HepG2 (cell line): ENCODE results near the gene ECE2. TPM values are rescaled to one million over a fixed set of nuclear protein-coding genes. Genes with fewer than 3 reads are reported as not detected.

ENCODE experiments used
- CCDC6 ChIP-seq: sonication (generic); formaldehyde crosslinking; IDR thresholded peaks from 2 replicates; pipeline ENCODE4 v1.8.1; 2022; ENCODE audit warnings: mild to moderate bottlenecking, missing genetic modification reagents, moderate library complexity
- ELF3 ChIP-seq: IDR thresholded peaks from 2 replicates; pipeline ENCODE4 v1.6.1; 2016; ENCODE audit warnings: missing genetic modification reagents, missing compliant biosample characterization
- HMG20B ChIP-seq: conservative IDR thresholded peaks from 2 replicates; pipeline ENCODE4 v1.6.1; 2016; ENCODE audit warnings: missing genetic modification reagents, missing compliant biosample characterization
- IRX3 ChIP-seq: sonication (generic); formaldehyde crosslinking; IDR thresholded peaks from 2 replicates; pipeline ENCODE4 v1.8.1; 2023; ENCODE audit warnings: mild to moderate bottlenecking, low read depth, missing genetic modification reagents, borderline replicate concordance
- JUNB ChIP-seq: sonication (generic); formaldehyde crosslinking; IDR thresholded peaks from 2 replicates; pipeline ENCODE4 v1.8.0; 2022; ENCODE audit warnings: missing genetic modification reagents, mild to moderate bottlenecking, borderline replicate concordance
- MIXL1 ChIP-seq: IDR thresholded peaks from 2 replicates; pipeline ENCODE4 v1.6.1; 2016
- MTF2 ChIP-seq: sonication (generic); formaldehyde crosslinking; IDR thresholded peaks from 2 replicates; pipeline ENCODE4 v1.5.0; 2020; ENCODE audit warnings: missing genetic modification reagents, borderline replicate concordance
- NCOA2 ChIP-seq: sonication (generic); formaldehyde crosslinking; IDR thresholded peaks from 2 replicates; pipeline ENCODE4 v1.8.0; 2022; ENCODE audit warnings: inconsistent platforms
- PLSCR1 ChIP-seq: sonication (generic); formaldehyde crosslinking; IDR thresholded peaks from 2 replicates; pipeline ENCODE4 v1.5.0; 2020; ENCODE audit warnings: missing genetic modification reagents, mild to moderate bottlenecking, borderline replicate concordance
- SNAPC4 ChIP-seq: sonication (generic); formaldehyde crosslinking; IDR thresholded peaks from 2 replicates; pipeline ENCODE4 v1.4.0; 2020; ENCODE audit warnings: mild to moderate bottlenecking, missing genetic modification reagents
- ZBTB3 ChIP-seq: sonication (generic); formaldehyde crosslinking; IDR thresholded peaks from 2 replicates; pipeline ENCODE4 v1.4.0; 2020; ENCODE audit warnings: low read depth, mild to moderate bottlenecking, moderate library complexity, missing genetic modification reagents, borderline replicate concordance
- ZGPAT ChIP-seq: IDR thresholded peaks from 2 replicates; pipeline ENCODE4 v1.6.1; 2016; ENCODE audit warnings: mild to moderate bottlenecking
- ZKSCAN1 ChIP-seq: fragments of 150-350 bp; IDR thresholded peaks from 2 replicates; pipeline ENCODE4 v1.6.1; 2014; ENCODE audit warnings: low read length
- ZNF605 ChIP-seq: sonication (generic); formaldehyde crosslinking; IDR thresholded peaks from 2 replicates; pipeline ENCODE4 v1.8.0; 2022; ENCODE audit warnings: mild to moderate bottlenecking, missing genetic modification reagents
- ZNF646 ChIP-seq: sonication (generic); formaldehyde crosslinking; IDR thresholded peaks from 2 replicates; pipeline ENCODE4 v1.9.0; 2021; ENCODE audit warnings: mild to moderate bottlenecking, missing genetic modification reagents
- polyA plus RNA-seq, 8 experiments: library from polyadenylated mRNA; depleted of rRNA in 3 of 8; stranded (reverse) in 7 of 8; unstranded in 1 of 8; fragments of >200 nt; fragmentation: Illumina TruSeq in 4 of 8; extraction: Trizol in 4 of 8; gene quantifications; 2 replicates each; pipeline versions ENCODE4 v1.2.1 to v1.2.3, GENCODE V29; 2011 to 2016; ENCODE audit warnings: low read depth in 4 of 8, missing spikeins in 1 of 8, mixed read lengths in 1 of 8; ENCODE audit not compliant: insufficient read depth in 1 of 8
- total RNA-seq, 5 experiments: library from RNA; depleted of rRNA; stranded (reverse); fragments of >200 nt; fragmentation: Illumina TruSeq; extraction: Trizol; gene quantifications; 2 replicates each; pipeline ENCODE4 v1.2.3, GENCODE V29; 2016; ENCODE audit warnings: low read depth in 1 of 5

The ECE2 gene
- total and polyA plus RNA-seq, 2 of the 13 experiments (the other 11 are each of a cell fraction or from before 2014, with no cell fraction given) = not detected

GRCh38 chr3:184335661-184336546 is 60.1 kb downstream of the ECE2 start (continued):
- TF ChIP-seq SNAPC4 (no peak), MIXL1 (CRISPR knock-in tag) (no peak), ELF3 (CRISPR knock-in tag) (no peak), ZNF605 (CRISPR knock-in tag) (no peak), ZNF646 (CRISPR knock-in tag) (no peak), PLSCR1 (CRISPR knock-in tag) (no peak), CCDC6 (CRISPR knock-in tag) (peak; percentile 53; the same call in 1 of the 2 replicates), JUNB (CRISPR knock-in tag) (no peak), HMG20B (CRISPR knock-in tag) (no peak), ZBTB3 (CRISPR knock-in tag) (0 out of 2 replicates have a peak, but pooled peaks have one; percentile 50), IRX3 (CRISPR knock-in tag) (peak; percentile 59), ZKSCAN1 (no peak), ZGPAT (peak; percentile 83), MTF2 (CRISPR knock-in tag) (no peak), NCOA2 (CRISPR knock-in tag) (no peak)
